Renal pelvis (tissue), 4 donors: ENCODE data around the gene RABAC1. TPM values are rescaled to one million over a fixed set of nuclear protein-coding genes. Genes with fewer than 3 reads are reported as not detected.

Source experiments
- DNase-seq: peaks from one replicate; pipeline ENCODE4 v3.0.0-alpha.2; 2013
- polyA plus RNA-seq, 3 donors: library from polyadenylated mRNA; unstranded; fragments of 120-200 nt; gene quantifications; one replicate each; pipeline ENCODE4 v1.2.1, GENCODE V29; 2013; ENCODE audit not compliant: insufficient read length in 3 of 3

Gene RABAC1
- polyA plus RNA-seq, 3 donors, result 80.8 to 91.6 (median 82.6) TPM

GRCh38 chr19:41932720-41933332 is 26.3 kb downstream of the RABAC1 start:
- no peak for DNase-seq

- no peak for DNase-seq
Measured at GRCh38 chr19:41932259-41932719, 26.8 kb downstream of the RABAC1 start.

GRCh38 chr19:41930926-41931592 is 28.1 kb downstream of the RABAC1 start:
- DNase-seq, result no peak

GRCh38 chr19:41930322-41930722 is 28.8 kb downstream of the RABAC1 start:
- no peak for DNase-seq

GRCh38 chr19:41929536-41930071 is 29.5 kb downstream of the RABAC1 start:
- DNase-seq, result no peak

GRCh38 chr19:41928754-41929535 is 30.2 kb downstream of the RABAC1 start:
- DNase-seq, result no peak

- DNase-seq, result no peak
Measured at GRCh38 chr19:41928221-41928683, 30.9 kb downstream of the RABAC1 start, which contains the start of gene ERFL. TSS of gene ERFL (minus strand) at chr19:41928449. CDS start at chr19:41912919, 15,530 bp downstream.

GRCh38 chr19:41927497-41928192 is 31.5 kb downstream of the RABAC1 start:
- DNase-seq, result no peak

GRCh38 chr19:41926763-41927496 is 32.2 kb downstream of the RABAC1 start:
- DNase-seq, result no peak

- DNase-seq, result no peak
Measured at GRCh38 chr19:41926028-41926762, 32.9 kb downstream of the RABAC1 start.

GRCh38 chr19:41925208-41926003 is 33.7 kb downstream of the RABAC1 start:
- no peak for DNase-seq

- no peak for DNase-seq
Measured at GRCh38 chr19:41924151-41925145, 34.7 kb downstream of the RABAC1 start.

- no peak for DNase-seq
Measured at GRCh38 chr19:41923045-41923788, 35.9 kb downstream of the RABAC1 start.

GRCh38 chr19:41922585-41922984 is 36.5 kb downstream of the RABAC1 start:
- DNase-seq, result no peak

GRCh38 chr19:41921577-41922576 is 37.2 kb downstream of the RABAC1 start:
- DNase-seq, result no peak
